T-cell (primary cell): ENCODE measurements around the gene ZNF577. TPM values are rescaled to one million over a fixed set of nuclear protein-coding genes. Genes with fewer than 3 reads are reported as not detected.

ENCODE experiments used
- ATAC-seq, 4 experiments: fragments of 200-7000 bp in 3 of 4; fragments of 150-1000 bp in 1 of 4; cut with Tn5 transposase; replicated peaks in 1 of 4; 1 replicate in 3 of 4; 2 replicates in 1 of 4; pipeline ENCODE4 v1.10.0; 2021; ENCODE audit warnings: moderate library complexity in 3 of 4, mild to moderate bottlenecking in 2 of 4, moderate number of reproducible peaks in 1 of 4
- CTCF ChIA-PET, 2 donors: fragments of 300-600 bp; sonication (Branson Sonifier 250); formaldehyde crosslinking; loops; one replicate each; lab custom pipeline; 2022; ENCODE audit warnings: antibody characterized with exemption in 2 of 2; lab: Charles Lee
- POLR2A ChIA-PET, 2 donors: fragments of 300-600 bp; sonication (Branson Sonifier 250); formaldehyde crosslinking; loops; one replicate each; lab custom pipeline; 2022; ENCODE audit warnings: antibody characterized with exemption in 2 of 2; lab: Charles Lee
- DNase-seq, 35 experiments: peaks; one replicate each; pipeline versions ENCODE4 v3.0.0 to v3.0.0-alpha.2; 2013 to 2023
- H3K27ac ChIP-seq: one replicate; pipeline ENCODE4 v1.5.1; 2013; ENCODE audit warnings: low read length
- H3K27me3 ChIP-seq, 2 experiments: replicated peaks in 1 of 2; 1 replicate in 1 of 2; 2 replicates in 1 of 2; pipeline versions ENCODE4 v1.6.1 to v1.7.0; 2013; ENCODE audit warnings: low read length in 1 of 2, mixed read lengths in 1 of 2; ENCODE audit not compliant: control insufficient read depth in 2 of 2, insufficient read depth in 2 of 2; ENCODE audit errors: extremely low read depth in 1 of 2
- H3K36me3 ChIP-seq, 2 donors: 1 replicate in 1 of 2; 2 replicates in 1 of 2; pipeline versions ENCODE4 v1.6.1 to v1.7.0; 2013; ENCODE audit warnings: low read length in 1 of 2; ENCODE audit not compliant: control insufficient read depth in 2 of 2, insufficient read depth in 1 of 2; ENCODE audit errors: extremely low read depth in 1 of 2
- H3K4me1 ChIP-seq, 2 experiments: 1 replicate in 1 of 2; 2 replicates in 1 of 2; pipeline versions ENCODE4 v1.6.1 to v1.7.0; 2013; ENCODE audit warnings: low read length in 2 of 2, mixed read lengths in 1 of 2; ENCODE audit not compliant: insufficient read depth in 2 of 2, control insufficient read depth in 1 of 2; ENCODE audit errors: extremely low read depth in 1 of 2
- H3K4me3 ChIP-seq, 2 donors: 1 replicate in 1 of 2; 2 replicates in 1 of 2; pipeline versions ENCODE4 v1.5.1 to v1.7.0; 2013; ENCODE audit warnings: mild to moderate bottlenecking in 2 of 2, low read length in 1 of 2, moderate library complexity in 1 of 2; ENCODE audit not compliant: control insufficient read depth in 1 of 2; ENCODE audit errors: extremely low read depth in 1 of 2
- H3K9me3 ChIP-seq: 2 replicates; pipeline ENCODE4 v1.7.0; 2013
- H3K27ac Mint-ChIP-seq, 2 donors: one replicate each; pipeline ENCODE4 v1.8.0; 2020 to 2021; ENCODE audit warnings: mild to moderate bottlenecking in 2 of 2, mixed read lengths in 2 of 2
- H3K27me3 Mint-ChIP-seq, 2 donors: one replicate each; pipeline ENCODE4 v1.8.0; 2021 to 2022; ENCODE audit warnings: mixed read lengths in 2 of 2
- H3K36me3 Mint-ChIP-seq: one replicate; pipeline ENCODE4 v1.8.0; 2021; ENCODE audit warnings: mixed read lengths
- H3K4me1 Mint-ChIP-seq, 3 donors: one replicate each; pipeline ENCODE4 v1.8.0; 2020 to 2022; ENCODE audit warnings: mixed read lengths in 3 of 3, mild to moderate bottlenecking in 1 of 3
- H3K4me3 Mint-ChIP-seq, 3 donors: one replicate each; pipeline ENCODE4 v1.8.0; 2020 to 2022; ENCODE audit warnings: mild to moderate bottlenecking in 3 of 3, mixed read lengths in 3 of 3, moderate library complexity in 3 of 3
- H3K9me3 Mint-ChIP-seq, 3 donors: one replicate each; pipeline ENCODE4 v1.8.0; 2020 to 2022; ENCODE audit warnings: mixed read lengths in 3 of 3
- WGBS: methylation state at CpG from one replicate; pipeline ENCODE4 v1.1.5; 2013; ENCODE audit warnings: missing lambda C conversion rate; ENCODE audit not compliant: insufficient coverage; 5-methylcytosine and 5-hydroxymethylcytosine counted together
- total RNA-seq, 35 experiments: library from RNA in 6 of 35; stranded (reverse) in 6 of 35; fragments of 120-200 nt in 1 of 35; gene quantifications; one replicate each; pipeline versions ENCODE4 v1.2.1 to v1.2.4 and lab custom pipeline; 2013 to 2026

Gene ZNF577
- total RNA-seq, 5 donors from 2014 or later (not counting 1 experiment from before 2014, with no cell fraction given): 8.7 to 17.8 (median 13.7) TPM

GRCh38 chr19:51889934-51890333, 2.2 kb upstream of the ZNF577 start:
- ATAC-seq: no peak
- ChIA-PET CTCF (no interaction called here), POLR2A (no interaction called here)
- no peak overlapping the region for H3K4me3 Mint-ChIP-seq
- H3K4me1 Mint-ChIP-seq: peaks cover 0 to 7% (median 2%) of the 10 kb centered on the region in 3 donors
- Histone ChIP-seq H3K36me3 (peaks cover 24 to 37% of the 10 kb centered on the region in 2 donors), H3K9me3 (peaks cover 40% of the 10 kb centered on the region), H3K4me3 (no peak overlapping the region), H3K4me1 (peaks cover 4 to 9% of the 10 kb centered on the region in 2 experiments), H3K27me3 (no peaks in the 10 kb centered on the region), H3K27ac (no peak overlapping the region)
- H3K36me3 Mint-ChIP-seq: peaks cover 88% of the 10 kb centered on the region
- H3K27me3 Mint-ChIP-seq: no peaks in the 10 kb centered on the region
- no peak for DNase-seq
- H3K27ac Mint-ChIP-seq: no peak overlapping the region
- peaks cover 19 to 61% (median 51%) of the 10 kb centered on the region in 3 donors for H3K9me3 Mint-ChIP-seq

GRCh38 chr19:51884713-51885112, 3.0 kb downstream of the ZNF577 start:
- Histone ChIP-seq H3K9me3 (peaks cover 24% of the 10 kb centered on the region), H3K27me3 (no peaks in the 10 kb centered on the region), H3K36me3 (peaks cover 0 to 6% of the 10 kb centered on the region in 2 donors), H3K4me3 (no peak overlapping the region), H3K4me1 (peaks cover 4 to 9% of the 10 kb centered on the region in 2 experiments), H3K27ac (no peak overlapping the region)
- CTCF ChIA-PET: interaction anchor here in 1 of 2 donors (0.6 kb wide), 1 partner anchor 362 kb away, joined by 10 read pairs; no protein-coding TSS in a partner anchor
- Mint-ChIP-seq H3K9me3 (peaks cover 17 to 63% (median 55%) of the 10 kb centered on the region in 3 donors), H3K27me3 (no peaks in the 10 kb centered on the region), H3K36me3 (peaks cover 82% of the 10 kb centered on the region), H3K4me1 (peaks cover 0 to 7% (median 2%) of the 10 kb centered on the region in 3 donors), H3K4me3 (no peak overlapping the region), H3K27ac (no peak overlapping the region)
- WGBS: 80% methylated on average over 1 of the region's 2 CpGs
- DNase-seq (no peak), ATAC-seq (no peak)
- POLR2A ChIA-PET: no interaction called here

GRCh38 chr19:51882518-51882917, 5.2 kb downstream of the ZNF577 start:
- Mint-ChIP-seq H3K4me1 (peaks cover 0 to 2% (median under 1%) of the 10 kb centered on the region in 3 donors), H3K27ac (no peak overlapping the region), H3K4me3 (no peak overlapping the region), H3K27me3 (no peaks in the 10 kb centered on the region), H3K9me3 (peaks cover 12 to 68% (median 54%) of the 10 kb centered on the region in 3 donors), H3K36me3 (peaks cover 80% of the 10 kb centered on the region)
- ChIA-PET CTCF (no interaction called here), POLR2A (no interaction called here)
- Histone ChIP-seq H3K9me3 (peaks cover 13% of the 10 kb centered on the region), H3K4me3 (peak overlapping the region in 1 of 2 donors; percentile 6), H3K27me3 (no peaks in the 10 kb centered on the region), H3K4me1 (peaks cover 2% of the 10 kb centered on the region in 2 experiments), H3K27ac (no peak overlapping the region), H3K36me3 (peaks cover 0 to 21% of the 10 kb centered on the region in 2 donors)
- ATAC-seq: no peak
- DNase-seq: no peak
- WGBS: 100% methylated on average over 2 of the region's 3 CpGs

- Histone ChIP-seq H3K9me3 (peaks cover 36% of the 10 kb centered on the region), H3K4me3 (peak overlapping the region in 1 of 2 donors; percentile 41), H3K27me3 (no peaks in the 10 kb centered on the region), H3K4me1 (no peaks in the 10 kb centered on the region), H3K27ac (no peak overlapping the region), H3K36me3 (peaks cover 3 to 46% of the 10 kb centered on the region in 2 donors)
- no peak for DNase-seq
- H3K4me3 Mint-ChIP-seq: no peak overlapping the region
- H3K36me3 Mint-ChIP-seq: peaks cover 93% of the 10 kb centered on the region
- ChIA-PET POLR2A (no interaction called here), CTCF (no interaction called here)
- no CpG with 5 or more reads among the region's 4 CpGs for WGBS
- no peaks in the 10 kb centered on the region for H3K27me3 Mint-ChIP-seq
- ATAC-seq: no peak
- no peaks in the 10 kb centered on the region for H3K4me1 Mint-ChIP-seq
- H3K27ac Mint-ChIP-seq: no peak overlapping the region
- H3K9me3 Mint-ChIP-seq: peaks cover 50 to 91% (median 86%) of the 10 kb centered on the region in 3 donors
Observed at GRCh38 chr19:51873097-51873496, 14.7 kb downstream of the ZNF577 start.

GRCh38 chr19:51861870-51862622, 25.7 kb downstream of the ZNF577 start:
- H3K4me1 Mint-ChIP-seq: no peaks in the 10 kb centered on the region
- Histone ChIP-seq H3K9me3 (peaks cover 34% of the 10 kb centered on the region), H3K36me3 (no peaks in the 10 kb centered on the region), H3K4me3 (no peak overlapping the region), H3K27me3 (no peaks in the 10 kb centered on the region), H3K4me1 (no peaks in the 10 kb centered on the region), H3K27ac (no peak overlapping the region)
- H3K9me3 Mint-ChIP-seq: peaks cover 21 to 64% (median 56%) of the 10 kb centered on the region in 3 donors
- ChIA-PET POLR2A (no interaction called here), CTCF (no interaction called here)
- peaks cover 36% of the 10 kb centered on the region for H3K36me3 Mint-ChIP-seq
- no peak for ATAC-seq
- no peak for DNase-seq
- no peak overlapping the region for H3K27ac Mint-ChIP-seq
- WGBS: no CpG with 5 or more reads among the region's 2 CpGs
- H3K4me3 Mint-ChIP-seq: no peak overlapping the region
- H3K27me3 Mint-ChIP-seq: no peaks in the 10 kb centered on the region

- no peak for ATAC-seq
- Mint-ChIP-seq H3K4me3 (no peak overlapping the region), H3K27me3 (no peaks in the 10 kb centered on the region), H3K27ac (no peak overlapping the region), H3K9me3 (peaks cover 12 to 54% (median 46%) of the 10 kb centered on the region in 3 donors), H3K36me3 (peaks cover 19% of the 10 kb centered on the region), H3K4me1 (no peaks in the 10 kb centered on the region)
- ChIA-PET POLR2A (no interaction called here), CTCF (interaction anchor here in 1 of 2 donors (0.6 kb wide), 1 partner anchor 693 kb away, joined by 3 read pairs; no protein-coding TSS in a partner anchor)
- Histone ChIP-seq H3K4me3 (no peak overlapping the region), H3K4me1 (no peaks in the 10 kb centered on the region), H3K9me3 (no peaks in the 10 kb centered on the region), H3K27me3 (no peaks in the 10 kb centered on the region), H3K27ac (no peak overlapping the region), H3K36me3 (no peaks in the 10 kb centered on the region)
- DNase-seq: no peak
- WGBS: 86% methylated on average over 1 of the region's 2 CpGs
Observed at GRCh38 chr19:51837145-51837544, 50.6 kb downstream of the ZNF577 start.
